Measurements from ENCODE around the gene GNAQ.

- TF ChIP-seq CTCF (IDR thresholded peaks at IDR 0.05) (no peak), EP300 (IDR thresholded peaks at IDR 0.05) (no peak), EHMT2 (IDR thresholded peaks at IDR 0.05; ENCODE audit: low read depth) (no peak), POLR2A (IDR thresholded peaks at IDR 0.05; ENCODE audit: low read length) (no peak)
These were observed 176.7 kb downstream of the GNAQ start for GRCh38 chr9:77854916-77855311.
